K562 (cell line): ENCODE data around the gene RPS23. TPM values are rescaled to one million over a fixed set of nuclear protein-coding genes. Genes with fewer than 3 reads are reported as not detected.

ENCODE experiments used
- CTBP1 ChIP-seq: fragments of 450-650 bp; IDR thresholded peaks from 2 replicates; pipeline ENCODE4 v1.6.1; 2016; ENCODE audit warnings: borderline replicate concordance
- CTCF ChIP-seq, 3 experiments: IDR thresholded peaks in 2 of 3; conservative IDR thresholded peaks in 1 of 3; 2 replicates each; pipeline ENCODE4 v1.5.1; 2011 to 2012; ENCODE audit warnings: low read length in 3 of 3, mild to moderate bottlenecking in 3 of 3, control low read depth in 2 of 3, improper control_type of control experiment in 1 of 3, inconsistent platforms in 1 of 3, low read depth in 1 of 3, mixed read lengths in 1 of 3, moderate library complexity in 1 of 3; ENCODE audit not compliant: insufficient read depth in 2 of 3
- KLF16 ChIP-seq: IDR thresholded peaks from 2 replicates; pipeline ENCODE4 v1.6.1; 2016; ENCODE audit warnings: antibody characterized with exemption
- MBD1 ChIP-seq: fragments of 250-450 bp; sonication (Bioruptor Pico); IDR thresholded peaks from 2 replicates; pipeline ENCODE4 v1.8.0; 2022; ENCODE audit warnings: inconsistent platforms
- PRPF4 ChIP-seq: fragments of 200-400 bp; formaldehyde crosslinking; IDR thresholded peaks from one replicate; pipeline ENCODE4 v1.6.1; 2017; ENCODE audit warnings: low read length, low read depth, mild to moderate bottlenecking; ENCODE audit not compliant: insufficient read depth, poor library complexity, severe bottlenecking
- ZFX ChIP-seq: sonication (generic); formaldehyde crosslinking; IDR thresholded peaks from 2 replicates; pipeline ENCODE4 v1.8.0; 2022; ENCODE audit warnings: mild to moderate bottlenecking, missing genetic modification reagents, moderate library complexity
- ZMIZ1 ChIP-seq, 2 experiments: fragments of 150-350 bp in 1 of 2; IDR thresholded peaks; 2 replicates each; pipeline ENCODE4 v1.6.1; 2012 to 2016; ENCODE audit warnings: low read depth in 2 of 2, low read length in 2 of 2, mild to moderate bottlenecking in 1 of 2, moderate library complexity in 1 of 2
- polyA plus RNA-seq, 8 experiments: library from polyadenylated mRNA; depleted of rRNA in 4 of 8; stranded (reverse) in 5 of 8; unstranded in 3 of 8; fragments of >200 nt; fragmentation: Nextera tagmentation in 2 of 8; fragmentation: Illumina TruSeq in 1 of 8; extraction: Ambion mirVana in 2 of 8; extraction: Trizol in 1 of 8; gene quantifications; 2 replicates each; pipeline versions ENCODE4 v1.2.1 to v1.2.3, GENCODE V29; 2011 to 2014; ENCODE audit warnings: inconsistent platforms in 1 of 8, missing spikeins in 1 of 8
- total RNA-seq, 7 experiments: library from RNA; depleted of rRNA in 6 of 7; stranded (reverse); fragments of >200 nt in 6 of 7; fragmentation: Illumina TruSeq in 2 of 7; extraction: Trizol in 2 of 7; gene quantifications; 2 replicates each; pipeline versions ENCODE4 v1.2.1 to v1.2.3, GENCODE V29; 2011 to 2021; ENCODE audit warnings: low replicate concordance in 1 of 7
- TF ChIP-seq, protein P1 (sequence below): sonication (generic); formaldehyde crosslinking; IDR thresholded peaks from 2 replicates; pipeline ENCODE4 v1.8.0; 2022; ENCODE audit warnings: mild to moderate bottlenecking, low read depth, missing genetic modification reagents
- TF ChIP-seq, protein P2 (sequence below): fragments of 450-650 bp; formaldehyde crosslinking; IDR thresholded peaks from 2 replicates; pipeline ENCODE4 v1.4.0; 2020; ENCODE audit warnings: mild to moderate bottlenecking, moderate library complexity

RPS23 gene
- total and polyA plus RNA-seq, 9 of the 15 experiments (the other 6 are each of a cell fraction or from before 2014, with no cell fraction given): 3,252 to 10,689 (median 6,302) TPM

DNA sequence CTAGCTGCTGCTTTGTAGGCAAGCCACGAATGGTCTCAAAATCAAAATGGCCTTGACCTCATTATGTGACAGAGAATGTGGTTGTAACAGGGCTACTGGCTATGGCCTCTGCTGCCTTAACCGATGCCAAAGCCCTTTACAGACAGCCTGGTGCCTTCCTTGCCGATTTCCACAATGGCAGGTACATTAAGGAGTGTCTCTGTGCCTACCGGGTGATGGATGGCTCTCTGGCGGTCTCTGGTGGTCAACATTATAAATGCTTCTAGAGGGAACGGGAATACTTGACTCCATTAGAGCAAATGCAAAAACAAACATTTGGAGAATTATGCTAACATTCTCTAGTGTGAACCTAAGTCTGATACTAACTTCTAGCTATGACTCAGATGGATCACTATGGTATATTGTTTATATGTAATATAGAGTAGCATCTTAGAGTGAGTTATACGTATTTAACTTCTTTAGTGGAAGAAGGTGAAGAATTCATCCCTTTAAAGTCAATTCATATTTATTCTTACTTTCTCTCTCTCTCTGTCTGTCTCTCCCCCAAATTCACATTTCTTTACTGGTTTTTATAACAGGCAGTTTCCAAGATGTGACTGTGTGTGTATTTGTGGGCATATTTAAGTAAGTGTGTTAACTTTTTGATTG lies 52.5 kb downstream of the RPS23 start (continued):
- TF ChIP-seq ZMIZ1 (IDR thresholded peaks at IDR 0.05; ENCODE audit: low read depth in 2 of 2, low read length in 2 of 2): no peak
- TF ChIP-seq MBD1 (CRISPR knock-in tag): no peak
- TF ChIP-seq, protein P1, sequence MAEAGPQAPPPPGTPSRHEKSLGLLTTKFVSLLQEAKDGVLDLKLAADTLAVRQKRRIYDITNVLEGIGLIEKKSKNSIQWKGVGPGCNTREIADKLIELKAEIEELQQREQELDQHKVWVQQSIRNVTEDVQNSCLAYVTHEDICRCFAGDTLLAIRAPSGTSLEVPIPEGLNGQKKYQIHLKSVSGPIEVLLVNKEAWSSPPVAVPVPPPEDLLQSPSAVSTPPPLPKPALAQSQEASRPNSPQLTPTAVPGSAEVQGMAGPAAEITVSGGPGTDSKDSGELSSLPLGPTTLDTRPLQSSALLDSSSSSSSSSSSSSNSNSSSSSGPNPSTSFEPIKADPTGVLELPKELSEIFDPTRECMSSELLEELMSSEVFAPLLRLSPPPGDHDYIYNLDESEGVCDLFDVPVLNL (CRISPR knock-in tag): 0 out of 2 replicates have a peak, but pooled peaks have one; percentile 24
- 0 out of 2 replicates have a peak, but pooled peaks have one; percentile 17 for TF ChIP-seq KLF16
- TF ChIP-seq CTCF (IDR thresholded peaks at IDR 0.05 in 2 of 3, conservative IDR thresholded peaks at IDR 0.05 in 1 of 3; ENCODE audit: insufficient read depth in 2 of 3, low read depth in 1 of 3, low read length in 3 of 3): peak; percentile 82 to 89 (median 87)
- TF ChIP-seq, protein P2, sequence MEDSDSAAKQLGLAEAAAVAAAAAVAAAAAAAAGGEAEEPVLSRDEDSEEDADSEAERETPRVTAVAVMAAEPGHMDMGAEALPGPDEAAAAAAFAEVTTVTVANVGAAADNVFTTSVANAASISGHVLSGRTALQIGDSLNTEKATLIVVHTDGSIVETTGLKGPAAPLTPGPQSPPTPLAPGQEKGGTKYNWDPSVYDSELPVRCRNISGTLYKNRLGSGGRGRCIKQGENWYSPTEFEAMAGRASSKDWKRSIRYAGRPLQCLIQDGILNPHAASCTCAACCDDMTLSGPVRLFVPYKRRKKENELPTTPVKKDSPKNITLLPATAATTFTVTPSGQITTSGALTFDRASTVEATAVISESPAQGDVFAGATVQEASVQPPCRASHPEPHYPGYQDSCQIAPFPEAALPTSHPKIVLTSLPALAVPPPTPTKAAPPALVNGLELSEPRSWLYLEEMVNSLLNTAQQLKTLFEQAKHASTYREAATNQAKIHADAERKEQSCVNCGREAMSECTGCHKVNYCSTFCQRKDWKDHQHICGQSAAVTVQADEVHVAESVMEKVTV (CRISPR knock-in tag): peak; percentile 79
- no peak for TF ChIP-seq ZFX (CRISPR knock-in tag)
- TF ChIP-seq PRPF4: no peak
- TF ChIP-seq CTBP1: peak; percentile 31; the same call in 1 of the 2 replicates
